Measurements from ENCODE around the gene GRID1.

The GRID1 gene

DNA sequence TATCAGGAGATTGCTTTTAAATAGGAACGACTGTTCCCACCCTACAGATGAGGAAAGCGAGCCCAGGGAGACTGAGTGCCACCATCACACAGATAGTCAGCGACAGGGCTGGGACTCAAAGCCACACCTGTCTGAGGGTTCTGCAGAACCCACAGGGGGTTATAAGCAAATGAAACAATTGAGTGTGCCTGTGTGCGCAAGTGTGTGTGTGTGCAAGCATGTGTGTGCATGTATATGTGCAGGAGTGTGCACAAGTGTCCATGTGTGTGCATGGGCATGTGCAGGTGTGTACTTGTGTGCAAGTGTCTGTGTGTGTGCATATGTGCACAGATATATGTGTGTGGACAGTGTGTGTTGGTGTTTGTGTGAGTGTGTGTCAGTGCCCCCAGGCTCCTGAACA is 280.2 kb downstream of the GRID1 start:
- DNase-seq (ENCODE audit: low read depth): no peak
- no peak for TF ChIP-seq CTCF (IDR thresholded peaks at IDR 0.05; ENCODE audit: control insufficient read depth, extremely low read depth, insufficient read depth)
- no peak overlapping the region for H3K4me3 ChIP-seq (ENCODE audit: low read depth, low read length)

DNA sequence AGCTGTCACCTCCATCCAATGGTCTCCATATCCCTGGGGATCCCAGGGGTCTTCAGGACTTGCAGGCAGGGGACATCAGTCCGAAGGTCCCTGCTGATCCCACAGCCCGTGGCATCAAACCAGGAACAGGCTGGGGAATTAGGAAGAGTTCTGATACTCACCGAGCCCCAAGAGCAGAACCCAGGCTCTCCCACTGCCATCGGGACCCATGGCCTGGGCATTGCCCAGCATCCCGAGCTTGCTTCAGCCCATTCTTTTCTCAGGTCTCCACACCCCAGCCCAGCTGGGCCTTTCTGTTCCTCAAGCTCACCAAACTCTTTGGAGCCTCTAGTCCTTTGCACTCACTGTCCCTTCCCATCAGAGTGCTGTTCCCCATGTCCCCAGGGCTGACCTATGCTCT is 280.9 kb downstream of the GRID1 start:
- no peak for TF ChIP-seq CTCF (IDR thresholded peaks at IDR 0.05; ENCODE audit: control insufficient read depth, extremely low read depth, insufficient read depth)
- no peak overlapping the region for H3K4me3 ChIP-seq (ENCODE audit: low read depth, low read length)
- DNase-seq (ENCODE audit: low read depth): no peak

DNA sequence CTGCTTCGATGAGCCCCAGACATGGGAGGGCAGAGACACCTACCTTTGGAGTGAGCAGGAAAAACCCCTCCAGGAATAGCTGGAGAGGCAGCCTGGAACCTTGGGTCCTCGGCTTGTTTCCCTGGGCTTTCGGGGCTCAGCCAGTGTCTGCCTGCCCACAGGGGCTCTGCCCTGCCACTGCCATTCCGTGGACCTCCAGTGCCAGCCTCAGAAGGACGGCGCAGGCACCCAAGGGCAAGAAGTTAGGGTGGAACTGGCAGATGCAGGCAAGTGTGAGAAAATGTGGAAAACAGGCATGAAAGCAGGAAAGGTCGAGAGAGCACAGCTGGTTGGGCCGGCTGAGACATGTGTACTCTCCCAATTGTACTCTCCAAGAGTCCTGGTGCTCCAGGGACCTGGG is 281.5 kb downstream of the GRID1 start:
- TF ChIP-seq CTCF (IDR thresholded peaks at IDR 0.05; ENCODE audit: control insufficient read depth, extremely low read depth, insufficient read depth): no peak
- DNase-seq (ENCODE audit: low read depth): no peak
- H3K4me3 ChIP-seq (ENCODE audit: low read depth, low read length): no peak overlapping the region

DNA sequence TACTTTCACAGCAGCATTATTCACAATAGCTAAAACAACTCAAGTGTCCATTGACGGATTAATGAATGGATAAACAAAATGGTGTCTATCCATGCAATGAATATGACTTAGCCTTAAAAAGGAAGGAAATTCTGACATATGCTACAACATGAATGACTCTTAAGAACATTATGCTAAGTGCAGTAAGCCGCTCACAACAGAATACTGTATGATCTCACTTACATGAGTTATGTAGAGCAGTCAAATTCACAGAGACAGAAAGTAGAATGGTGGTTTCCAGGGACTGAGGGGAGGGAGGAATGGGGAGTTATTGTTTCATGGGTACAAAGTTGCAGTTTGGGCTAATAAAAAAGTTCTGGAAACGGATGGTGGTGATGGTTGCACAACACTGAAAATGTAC is 282.0 kb downstream of the GRID1 start:
- no peak for TF ChIP-seq CTCF (IDR thresholded peaks at IDR 0.05; ENCODE audit: control insufficient read depth, extremely low read depth, insufficient read depth)
- no peak overlapping the region for H3K4me3 ChIP-seq (ENCODE audit: low read depth, low read length)
- no peak for DNase-seq (ENCODE audit: low read depth)

DNA sequence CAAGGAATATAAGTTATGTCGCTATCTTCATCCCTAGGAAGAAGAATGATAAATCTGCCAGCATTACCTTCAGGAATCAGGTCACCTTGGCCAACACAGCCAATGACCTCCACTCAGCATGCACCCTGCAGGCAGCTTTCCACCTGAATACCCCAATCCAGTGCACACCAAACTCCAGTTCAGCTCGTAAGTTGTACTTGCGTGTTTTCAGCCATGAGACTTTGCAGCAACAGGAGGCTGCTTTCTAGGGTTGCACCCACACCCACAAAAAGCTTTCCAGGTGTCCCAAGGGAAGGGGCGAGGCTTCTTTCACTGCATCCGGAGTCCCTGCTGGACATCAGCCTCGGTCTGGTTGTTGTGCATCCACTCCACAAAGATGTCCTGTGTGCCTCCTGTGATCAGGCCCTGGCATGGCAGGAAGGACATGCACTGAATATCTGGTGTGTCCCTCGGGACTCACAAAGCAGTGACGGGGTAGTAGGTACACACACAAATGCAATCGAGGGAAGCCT is 282.9 kb downstream of the GRID1 start:
- no peak for DNase-seq (ENCODE audit: low read depth)
- TF ChIP-seq CTCF (IDR thresholded peaks at IDR 0.05; ENCODE audit: control insufficient read depth, extremely low read depth, insufficient read depth): no peak

GRCh38 chr10:86083206-86083605 is 283.4 kb downstream of the GRID1 start:
- TF ChIP-seq CTCF (IDR thresholded peaks at IDR 0.05; ENCODE audit: control insufficient read depth, extremely low read depth, insufficient read depth): no peak
- DNase-seq (ENCODE audit: low read depth): no peak
- no peak overlapping the region for H3K4me3 ChIP-seq (ENCODE audit: low read depth, low read length)

More for the DNA sequence above, 282.9 kb downstream of the GRID1 start:
- no peak overlapping the region for H3K4me3 ChIP-seq (ENCODE audit: low read depth, low read length)

DNA sequence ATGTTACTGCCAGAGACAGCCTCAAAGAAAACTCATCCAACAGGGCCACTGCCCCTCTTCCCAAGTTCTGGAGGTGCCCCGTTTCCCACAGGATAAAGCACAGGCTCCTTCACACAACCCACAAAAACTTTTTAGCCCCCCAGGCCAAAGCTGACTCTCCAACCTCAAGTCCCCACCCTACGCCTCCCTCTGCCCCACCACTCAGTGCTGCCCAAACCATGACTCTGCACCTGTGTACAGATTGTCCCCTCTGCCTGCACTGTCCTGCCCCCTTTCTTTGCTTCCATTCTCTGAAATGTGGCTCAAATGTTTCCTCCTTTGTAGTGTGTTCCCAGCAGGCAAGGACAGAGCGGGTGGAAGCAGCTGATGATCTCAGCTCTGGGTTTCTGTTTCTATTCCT is 284.0 kb downstream of the GRID1 start:
- no peak for DNase-seq (ENCODE audit: low read depth)
- TF ChIP-seq CTCF (IDR thresholded peaks at IDR 0.05; ENCODE audit: control insufficient read depth, extremely low read depth, insufficient read depth): no peak
- H3K4me3 ChIP-seq (ENCODE audit: low read depth, low read length): no peak overlapping the region
